HEK293 (cell line): Measurements from ENCODE around the gene FAM171A1.

Experiments
- KLF16 ChIP-seq: fragments of 450-650 bp; formaldehyde crosslinking; IDR thresholded peaks from 2 replicates; pipeline ENCODE4 v1.5.1; 2017; ENCODE audit warnings: missing biosample characterization, missing genetic modification characterization
- SP7 ChIP-seq: fragments of 450-650 bp; formaldehyde crosslinking; IDR thresholded peaks from 2 replicates; pipeline ENCODE4 v1.5.1; 2016; ENCODE audit warnings: missing biosample characterization, missing genetic modification characterization
- ZNF274 ChIP-seq, 2 experiments: fragments of 200-500 bp in 1 of 2; fragments of 450-650 bp in 1 of 2; sonication (Bioruptor generic) in 1 of 2; formaldehyde crosslinking in 1 of 2; IDR thresholded peaks; 2 replicates each; pipeline versions ENCODE4 v1.5.1 to v1.6.1; 2014 to 2016; ENCODE audit warnings: borderline replicate concordance in 1 of 2, inconsistent platforms in 1 of 2, low read length in 1 of 2, missing biosample characterization in 1 of 2, missing genetic modification characterization in 1 of 2
- TF ChIP-seq, protein P1 (sequence below): fragments of 450-650 bp; formaldehyde crosslinking; IDR thresholded peaks from 2 replicates; pipeline ENCODE4 v1.5.1; 2016; ENCODE audit warnings: missing biosample characterization, missing genetic modification characterization
- TF ChIP-seq, protein P2 (sequence below): fragments of 450-650 bp; formaldehyde crosslinking; IDR thresholded peaks from 2 replicates; pipeline ENCODE4 v1.5.1; 2016; ENCODE audit warnings: missing biosample characterization, missing genetic modification characterization
- TF ChIP-seq, protein P3 (sequence below): fragments of 450-650 bp; formaldehyde crosslinking; IDR thresholded peaks from 2 replicates; pipeline ENCODE4 v1.5.1; 2016; ENCODE audit warnings: missing biosample characterization, missing genetic modification characterization
- TF ChIP-seq, protein P4 (sequence below): fragments of 450-650 bp; formaldehyde crosslinking; IDR thresholded peaks from 2 replicates; pipeline ENCODE4 v1.5.1; 2016; ENCODE audit warnings: missing biosample characterization, missing genetic modification characterization, low read depth
- TF ChIP-seq, protein P5 (sequence below): fragments of 450-650 bp; formaldehyde crosslinking; optimal IDR thresholded peaks from 2 replicates; pipeline ENCODE3; 2016; ENCODE audit warnings: missing biosample characterization, mild to moderate bottlenecking, missing genetic modification characterization
- TF ChIP-seq, protein P6 (sequence below): fragments of 450-650 bp; formaldehyde crosslinking; IDR thresholded peaks from 2 replicates; pipeline ENCODE4 v1.5.0; 2017; ENCODE audit warnings: missing biosample characterization, missing genetic modification characterization, borderline replicate concordance
- TF ChIP-seq, protein P7 (sequence below): fragments of 450-650 bp; formaldehyde crosslinking; IDR thresholded peaks from 2 replicates; pipeline ENCODE4 v1.5.1; 2016; ENCODE audit warnings: missing biosample characterization, missing genetic modification characterization

DNA sequence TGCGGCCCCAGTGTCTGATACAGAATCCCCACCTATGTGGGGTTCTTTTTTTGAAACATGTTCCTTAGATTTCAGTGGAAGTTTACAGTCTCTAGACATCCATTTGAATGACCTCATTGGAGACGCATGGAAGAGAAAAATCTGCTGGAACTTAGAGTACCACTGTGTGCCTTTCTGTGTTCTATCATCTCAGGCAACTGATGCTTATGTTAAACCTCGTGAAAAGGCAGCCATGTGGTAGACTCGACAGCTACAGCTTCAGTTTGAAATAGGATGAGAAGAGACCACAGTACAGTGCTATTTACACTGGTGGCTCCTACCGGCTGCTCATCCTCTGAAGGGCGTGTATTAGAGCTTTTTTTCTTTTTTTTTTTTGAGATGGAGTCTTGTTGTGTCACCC is 74.4 kb downstream of the FAM171A1 start:
- TF ChIP-seq, protein P1, sequence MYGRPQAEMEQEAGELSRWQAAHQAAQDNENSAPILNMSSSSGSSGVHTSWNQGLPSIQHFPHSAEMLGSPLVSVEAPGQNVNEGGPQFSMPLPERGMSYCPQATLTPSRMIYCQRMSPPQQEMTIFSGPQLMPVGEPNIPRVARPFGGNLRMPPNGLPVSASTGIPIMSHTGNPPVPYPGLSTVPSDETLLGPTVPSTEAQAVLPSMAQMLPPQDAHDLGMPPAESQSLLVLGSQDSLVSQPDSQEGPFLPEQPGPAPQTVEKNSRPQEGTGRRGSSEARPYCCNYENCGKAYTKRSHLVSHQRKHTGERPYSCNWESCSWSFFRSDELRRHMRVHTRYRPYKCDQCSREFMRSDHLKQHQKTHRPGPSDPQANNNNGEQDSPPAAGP (tag by site-specific recombination): no peak
- TF ChIP-seq, protein P2, sequence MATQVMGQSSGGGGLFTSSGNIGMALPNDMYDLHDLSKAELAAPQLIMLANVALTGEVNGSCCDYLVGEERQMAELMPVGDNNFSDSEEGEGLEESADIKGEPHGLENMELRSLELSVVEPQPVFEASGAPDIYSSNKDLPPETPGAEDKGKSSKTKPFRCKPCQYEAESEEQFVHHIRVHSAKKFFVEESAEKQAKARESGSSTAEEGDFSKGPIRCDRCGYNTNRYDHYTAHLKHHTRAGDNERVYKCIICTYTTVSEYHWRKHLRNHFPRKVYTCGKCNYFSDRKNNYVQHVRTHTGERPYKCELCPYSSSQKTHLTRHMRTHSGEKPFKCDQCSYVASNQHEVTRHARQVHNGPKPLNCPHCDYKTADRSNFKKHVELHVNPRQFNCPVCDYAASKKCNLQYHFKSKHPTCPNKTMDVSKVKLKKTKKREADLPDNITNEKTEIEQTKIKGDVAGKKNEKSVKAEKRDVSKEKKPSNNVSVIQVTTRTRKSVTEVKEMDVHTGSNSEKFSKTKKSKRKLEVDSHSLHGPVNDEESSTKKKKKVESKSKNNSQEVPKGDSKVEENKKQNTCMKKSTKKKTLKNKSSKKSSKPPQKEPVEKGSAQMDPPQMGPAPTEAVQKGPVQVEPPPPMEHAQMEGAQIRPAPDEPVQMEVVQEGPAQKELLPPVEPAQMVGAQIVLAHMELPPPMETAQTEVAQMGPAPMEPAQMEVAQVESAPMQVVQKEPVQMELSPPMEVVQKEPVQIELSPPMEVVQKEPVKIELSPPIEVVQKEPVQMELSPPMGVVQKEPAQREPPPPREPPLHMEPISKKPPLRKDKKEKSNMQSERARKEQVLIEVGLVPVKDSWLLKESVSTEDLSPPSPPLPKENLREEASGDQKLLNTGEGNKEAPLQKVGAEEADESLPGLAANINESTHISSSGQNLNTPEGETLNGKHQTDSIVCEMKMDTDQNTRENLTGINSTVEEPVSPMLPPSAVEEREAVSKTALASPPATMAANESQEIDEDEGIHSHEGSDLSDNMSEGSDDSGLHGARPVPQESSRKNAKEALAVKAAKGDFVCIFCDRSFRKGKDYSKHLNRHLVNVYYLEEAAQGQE (tag by site-specific recombination): no peak
- TF ChIP-seq, protein P3, sequence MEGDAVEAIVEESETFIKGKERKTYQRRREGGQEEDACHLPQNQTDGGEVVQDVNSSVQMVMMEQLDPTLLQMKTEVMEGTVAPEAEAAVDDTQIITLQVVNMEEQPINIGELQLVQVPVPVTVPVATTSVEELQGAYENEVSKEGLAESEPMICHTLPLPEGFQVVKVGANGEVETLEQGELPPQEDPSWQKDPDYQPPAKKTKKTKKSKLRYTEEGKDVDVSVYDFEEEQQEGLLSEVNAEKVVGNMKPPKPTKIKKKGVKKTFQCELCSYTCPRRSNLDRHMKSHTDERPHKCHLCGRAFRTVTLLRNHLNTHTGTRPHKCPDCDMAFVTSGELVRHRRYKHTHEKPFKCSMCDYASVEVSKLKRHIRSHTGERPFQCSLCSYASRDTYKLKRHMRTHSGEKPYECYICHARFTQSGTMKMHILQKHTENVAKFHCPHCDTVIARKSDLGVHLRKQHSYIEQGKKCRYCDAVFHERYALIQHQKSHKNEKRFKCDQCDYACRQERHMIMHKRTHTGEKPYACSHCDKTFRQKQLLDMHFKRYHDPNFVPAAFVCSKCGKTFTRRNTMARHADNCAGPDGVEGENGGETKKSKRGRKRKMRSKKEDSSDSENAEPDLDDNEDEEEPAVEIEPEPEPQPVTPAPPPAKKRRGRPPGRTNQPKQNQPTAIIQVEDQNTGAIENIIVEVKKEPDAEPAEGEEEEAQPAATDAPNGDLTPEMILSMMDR (tag by site-specific recombination): no peak
- TF ChIP-seq SP7 (no peak), KLF16 (tag by site-specific recombination) (no peak), ZNF274 (IDR thresholded peaks at IDR 0.05; ENCODE audit: low read length) (no peak), ZNF274 (tag by site-specific recombination; IDR thresholded peaks at IDR 0.05; ENCODE audit: borderline replicate concordance) (no peak)
- TF ChIP-seq, protein P4, sequence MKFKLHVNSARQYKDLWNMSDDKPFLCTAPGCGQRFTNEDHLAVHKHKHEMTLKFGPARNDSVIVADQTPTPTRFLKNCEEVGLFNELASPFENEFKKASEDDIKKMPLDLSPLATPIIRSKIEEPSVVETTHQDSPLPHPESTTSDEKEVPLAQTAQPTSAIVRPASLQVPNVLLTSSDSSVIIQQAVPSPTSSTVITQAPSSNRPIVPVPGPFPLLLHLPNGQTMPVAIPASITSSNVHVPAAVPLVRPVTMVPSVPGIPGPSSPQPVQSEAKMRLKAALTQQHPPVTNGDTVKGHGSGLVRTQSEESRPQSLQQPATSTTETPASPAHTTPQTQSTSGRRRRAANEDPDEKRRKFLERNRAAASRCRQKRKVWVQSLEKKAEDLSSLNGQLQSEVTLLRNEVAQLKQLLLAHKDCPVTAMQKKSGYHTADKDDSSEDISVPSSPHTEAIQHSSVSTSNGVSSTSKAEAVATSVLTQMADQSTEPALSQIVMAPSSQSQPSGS (tag by site-specific recombination): no peak
- TF ChIP-seq, protein P5, sequence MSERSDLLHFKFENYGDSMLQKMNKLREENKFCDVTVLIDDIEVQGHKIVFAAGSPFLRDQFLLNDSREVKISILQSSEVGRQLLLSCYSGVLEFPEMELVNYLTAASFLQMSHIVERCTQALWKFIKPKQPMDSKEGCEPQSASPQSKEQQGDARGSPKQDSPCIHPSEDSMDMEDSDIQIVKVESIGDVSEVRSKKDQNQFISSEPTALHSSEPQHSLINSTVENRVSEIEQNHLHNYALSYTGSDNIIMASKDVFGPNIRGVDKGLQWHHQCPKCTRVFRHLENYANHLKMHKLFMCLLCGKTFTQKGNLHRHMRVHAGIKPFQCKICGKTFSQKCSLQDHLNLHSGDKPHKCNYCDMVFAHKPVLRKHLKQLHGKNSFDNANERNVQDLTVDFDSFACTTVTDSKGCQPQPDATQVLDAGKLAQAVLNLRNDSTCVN (tag by site-specific recombination): no peak
- TF ChIP-seq, protein P6, sequence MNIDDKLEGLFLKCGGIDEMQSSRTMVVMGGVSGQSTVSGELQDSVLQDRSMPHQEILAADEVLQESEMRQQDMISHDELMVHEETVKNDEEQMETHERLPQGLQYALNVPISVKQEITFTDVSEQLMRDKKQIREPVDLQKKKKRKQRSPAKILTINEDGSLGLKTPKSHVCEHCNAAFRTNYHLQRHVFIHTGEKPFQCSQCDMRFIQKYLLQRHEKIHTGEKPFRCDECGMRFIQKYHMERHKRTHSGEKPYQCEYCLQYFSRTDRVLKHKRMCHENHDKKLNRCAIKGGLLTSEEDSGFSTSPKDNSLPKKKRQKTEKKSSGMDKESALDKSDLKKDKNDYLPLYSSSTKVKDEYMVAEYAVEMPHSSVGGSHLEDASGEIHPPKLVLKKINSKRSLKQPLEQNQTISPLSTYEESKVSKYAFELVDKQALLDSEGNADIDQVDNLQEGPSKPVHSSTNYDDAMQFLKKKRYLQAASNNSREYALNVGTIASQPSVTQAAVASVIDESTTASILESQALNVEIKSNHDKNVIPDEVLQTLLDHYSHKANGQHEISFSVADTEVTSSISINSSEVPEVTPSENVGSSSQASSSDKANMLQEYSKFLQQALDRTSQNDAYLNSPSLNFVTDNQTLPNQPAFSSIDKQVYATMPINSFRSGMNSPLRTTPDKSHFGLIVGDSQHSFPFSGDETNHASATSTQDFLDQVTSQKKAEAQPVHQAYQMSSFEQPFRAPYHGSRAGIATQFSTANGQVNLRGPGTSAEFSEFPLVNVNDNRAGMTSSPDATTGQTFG (tag by site-specific recombination): no peak
- TF ChIP-seq, protein P7, sequence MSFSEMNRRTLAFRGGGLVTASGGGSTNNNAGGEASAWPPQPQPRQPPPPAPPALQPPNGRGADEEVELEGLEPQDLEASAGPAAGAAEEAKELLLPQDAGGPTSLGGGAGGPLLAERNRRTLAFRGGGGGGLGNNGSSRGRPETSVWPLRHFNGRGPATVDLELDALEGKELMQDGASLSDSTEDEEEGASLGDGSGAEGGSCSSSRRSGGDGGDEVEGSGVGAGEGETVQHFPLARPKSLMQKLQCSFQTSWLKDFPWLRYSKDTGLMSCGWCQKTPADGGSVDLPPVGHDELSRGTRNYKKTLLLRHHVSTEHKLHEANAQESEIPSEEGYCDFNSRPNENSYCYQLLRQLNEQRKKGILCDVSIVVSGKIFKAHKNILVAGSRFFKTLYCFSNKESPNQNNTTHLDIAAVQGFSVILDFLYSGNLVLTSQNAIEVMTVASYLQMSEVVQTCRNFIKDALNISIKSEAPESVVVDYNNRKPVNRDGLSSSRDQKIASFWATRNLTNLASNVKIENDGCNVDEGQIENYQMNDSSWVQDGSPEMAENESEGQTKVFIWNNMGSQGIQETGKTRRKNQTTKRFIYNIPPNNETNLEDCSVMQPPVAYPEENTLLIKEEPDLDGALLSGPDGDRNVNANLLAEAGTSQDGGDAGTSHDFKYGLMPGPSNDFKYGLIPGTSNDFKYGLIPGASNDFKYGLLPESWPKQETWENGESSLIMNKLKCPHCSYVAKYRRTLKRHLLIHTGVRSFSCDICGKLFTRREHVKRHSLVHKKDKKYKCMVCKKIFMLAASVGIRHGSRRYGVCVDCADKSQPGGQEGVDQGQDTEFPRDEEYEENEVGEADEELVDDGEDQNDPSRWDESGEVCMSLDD: no peak
